GM19351 (cell line): ENCODE results near the gene CHD6.

Source experiments
- ATAC-seq: cut with Tn5 transposase; IDR thresholded peaks from one replicate; pipeline ENCODE4 v1.9.1; 2021; ENCODE audit warnings: mild to moderate bottlenecking, moderate library complexity; ENCODE audit not compliant: unreplicated experiment

The CHD6 gene

DNA sequence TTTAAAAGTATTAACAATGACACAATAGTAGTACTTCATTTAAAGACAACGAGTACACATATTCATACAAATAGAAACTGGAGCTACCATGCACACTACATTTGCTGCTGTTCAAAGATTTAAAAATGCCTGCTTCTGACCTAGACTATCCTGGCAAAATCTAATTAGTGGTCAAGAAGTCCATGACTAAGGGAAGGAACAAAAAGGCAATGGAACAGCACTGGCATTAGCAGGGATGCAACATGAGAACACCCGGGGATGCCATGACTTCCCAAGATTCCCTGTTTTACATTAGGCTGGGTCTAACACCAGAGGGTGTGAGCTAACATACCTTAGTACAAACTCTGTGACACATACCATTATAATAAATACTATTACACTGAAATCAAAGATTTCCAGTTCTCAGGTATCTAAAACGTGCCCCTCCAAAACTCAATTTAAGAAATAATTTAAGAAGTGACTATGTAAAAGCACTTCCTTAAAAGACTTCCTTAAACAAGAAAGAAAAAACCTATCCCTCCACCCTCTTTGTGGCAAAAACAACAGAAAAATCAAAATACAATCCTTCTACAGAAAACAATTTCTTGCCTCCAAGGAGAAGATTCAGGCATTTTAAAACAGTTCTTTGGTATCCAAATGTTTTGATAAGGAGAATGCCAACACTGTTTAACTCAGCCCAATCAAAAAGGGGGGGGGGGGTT, 25.5 kb downstream of the CHD6 start:
- ATAC-seq, result no peak

GRCh38 chr20:41587956-41588355, 30.2 kb downstream of the CHD6 start:
- no peak for ATAC-seq

DNA sequence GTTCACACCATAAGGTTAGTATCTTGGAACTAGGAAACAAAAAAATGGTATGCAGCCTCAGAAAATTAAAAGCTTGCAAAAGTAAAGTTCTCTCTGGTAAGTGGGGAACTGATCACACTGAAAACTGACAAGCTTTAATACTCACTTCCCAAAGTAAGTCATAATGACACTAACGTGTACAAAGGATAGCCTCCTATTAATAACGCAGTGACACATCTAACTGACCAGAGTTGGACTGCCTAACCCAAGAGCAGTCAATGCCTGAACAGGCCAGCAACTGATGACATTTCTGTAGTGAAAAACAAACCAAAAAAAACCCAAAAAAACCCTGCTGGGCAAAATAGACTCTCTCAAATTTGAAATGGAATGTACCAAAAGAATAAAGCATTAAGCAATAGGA, 30.7 kb downstream of the CHD6 start:
- ATAC-seq, result no peak

GRCh38 chr20:41586772-41587171, 31.4 kb downstream of the CHD6 start:
- ATAC-seq, result no peak

- no peak for ATAC-seq
These were observed 37.8 kb downstream of the CHD6 start for GRCh38 chr20:41580350-41580749.

DNA sequence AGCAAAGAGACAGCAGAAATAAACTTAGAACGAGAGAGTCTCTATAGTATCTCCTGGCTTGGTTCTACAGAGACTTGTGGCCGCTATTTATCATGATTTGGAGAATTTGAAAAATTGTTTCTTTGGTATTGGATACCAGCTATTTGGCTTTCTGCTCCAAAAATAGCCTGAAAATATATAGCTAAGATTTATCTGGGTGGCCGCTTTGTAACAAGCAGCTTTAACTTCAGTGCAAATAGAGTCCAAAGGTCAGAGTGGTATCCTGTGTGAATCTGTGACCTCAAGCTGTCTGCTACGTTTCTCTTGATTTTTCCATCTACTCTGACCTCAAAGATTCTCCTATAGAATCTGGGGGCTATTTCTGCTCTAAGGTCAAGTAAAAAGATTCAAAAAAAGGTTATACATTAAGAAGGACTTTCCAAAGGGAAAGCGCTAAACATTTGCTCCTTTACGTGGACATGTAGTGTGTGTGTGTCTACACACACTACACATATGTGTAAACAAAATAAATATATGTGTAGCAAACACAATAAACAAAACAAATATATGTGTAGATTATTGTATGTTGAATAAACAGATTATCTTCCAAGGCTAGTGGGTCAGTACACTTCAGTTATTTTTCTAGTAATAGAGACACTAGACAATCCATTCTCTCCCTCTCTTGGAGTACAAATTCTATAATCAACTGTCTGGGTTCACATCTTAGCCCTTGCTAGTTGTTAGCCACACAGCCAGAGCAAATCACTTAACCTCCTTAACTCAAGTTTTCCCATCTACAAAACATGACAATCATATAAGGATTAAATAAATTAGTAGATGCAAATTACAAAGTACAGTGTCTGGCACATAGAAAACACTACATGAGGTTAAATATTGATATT, 40.8 kb downstream of the CHD6 start:
- ATAC-seq, result no peak

- no peak for ATAC-seq
These were observed 42.8 kb downstream of the CHD6 start for GRCh38 chr20:41575412-41575811.

DNA sequence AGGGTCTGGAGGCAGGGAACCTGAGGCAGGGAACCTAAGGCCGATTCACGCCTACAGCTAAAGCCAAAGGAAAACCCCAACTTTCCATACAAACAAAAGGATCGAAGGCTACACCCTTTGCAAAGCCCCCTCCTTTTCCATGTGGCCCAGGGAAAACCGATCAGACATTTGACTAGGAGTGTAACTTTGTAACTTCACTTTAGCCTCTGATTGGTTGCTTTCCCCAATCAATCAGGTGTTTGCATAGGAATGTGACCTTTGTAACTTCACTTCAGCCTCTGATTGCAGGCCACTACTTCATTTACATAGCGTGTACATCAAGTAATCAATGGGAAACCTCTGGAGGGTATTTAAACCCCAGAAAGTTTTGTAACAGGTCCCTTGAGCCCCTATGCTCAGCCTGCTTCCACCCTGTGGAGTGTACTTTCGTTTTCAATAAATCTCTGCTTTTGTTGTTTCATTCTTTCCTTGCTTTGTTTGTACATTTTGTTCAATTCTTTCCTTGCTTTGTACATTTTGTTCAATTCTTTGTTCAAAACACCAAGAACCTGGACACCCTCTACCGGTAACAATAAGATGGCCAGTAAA, 43.3 kb downstream of the CHD6 start:
- no peak for ATAC-seq

GRCh38 chr20:41573955-41574354, 44.2 kb downstream of the CHD6 start:
- ATAC-seq, result no peak

- ATAC-seq, result no peak
These were observed 46.1 kb downstream of the CHD6 start for GRCh38 chr20:41572010-41572572.

DNA sequence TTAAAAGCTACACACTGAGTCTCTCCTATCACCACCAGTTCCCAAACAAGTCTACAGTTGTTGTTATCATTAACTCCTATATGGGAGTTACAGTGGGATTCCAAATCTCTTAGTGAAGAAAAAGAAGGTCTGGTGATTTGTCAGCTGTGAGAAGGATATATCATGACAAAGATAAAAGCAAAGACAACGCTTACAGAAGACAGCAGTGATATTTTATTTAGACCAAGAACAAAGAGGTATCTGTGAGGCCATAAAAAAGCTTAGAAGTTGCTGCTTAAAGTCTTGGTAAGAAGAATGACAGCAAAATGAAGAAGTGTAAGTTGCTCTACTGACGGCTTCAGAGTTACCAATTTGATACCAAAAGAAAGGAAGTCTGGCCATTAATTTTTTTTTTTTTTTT, 47.2 kb downstream of the CHD6 start:
- ATAC-seq, result no peak

DNA sequence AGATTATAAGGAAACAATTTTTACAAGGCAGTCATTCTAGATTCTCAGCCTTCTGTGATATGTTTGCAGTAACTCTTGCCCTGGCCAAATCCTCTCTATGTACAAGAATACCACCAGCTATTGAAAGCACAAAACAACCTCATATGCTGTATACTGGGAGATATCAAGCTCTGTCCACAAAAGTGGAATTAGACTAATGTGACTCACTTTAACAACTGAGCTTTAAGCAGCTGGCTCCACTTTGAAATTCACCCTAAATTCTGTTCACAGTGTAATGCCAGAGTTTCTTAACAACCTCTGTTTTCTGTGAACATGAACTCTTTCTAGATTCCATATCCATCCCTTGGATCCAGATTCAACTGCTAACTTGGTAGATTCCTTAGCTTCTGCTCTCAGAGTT, 47.6 kb downstream of the CHD6 start:
- no peak for ATAC-seq

DNA sequence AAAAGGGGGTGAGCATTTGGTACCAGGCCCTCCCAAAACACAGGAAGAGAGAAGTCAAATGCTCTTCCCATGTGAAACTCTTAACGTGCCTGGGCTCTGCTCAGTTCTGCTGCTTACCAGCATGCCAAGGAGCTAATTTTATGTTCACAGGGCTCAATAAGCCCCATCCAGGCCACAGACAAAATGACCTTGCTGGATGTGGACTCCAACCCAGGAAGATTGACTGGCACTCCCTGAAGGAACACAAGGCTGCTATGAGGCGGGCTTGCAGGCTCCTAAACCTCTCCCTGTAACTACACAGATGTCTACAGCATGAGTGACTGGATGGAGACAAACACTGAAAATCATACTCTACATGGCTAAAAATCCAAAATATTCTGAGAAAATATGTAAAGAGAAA, 50.6 kb downstream of the CHD6 start:
- ATAC-seq, result no peak

DNA sequence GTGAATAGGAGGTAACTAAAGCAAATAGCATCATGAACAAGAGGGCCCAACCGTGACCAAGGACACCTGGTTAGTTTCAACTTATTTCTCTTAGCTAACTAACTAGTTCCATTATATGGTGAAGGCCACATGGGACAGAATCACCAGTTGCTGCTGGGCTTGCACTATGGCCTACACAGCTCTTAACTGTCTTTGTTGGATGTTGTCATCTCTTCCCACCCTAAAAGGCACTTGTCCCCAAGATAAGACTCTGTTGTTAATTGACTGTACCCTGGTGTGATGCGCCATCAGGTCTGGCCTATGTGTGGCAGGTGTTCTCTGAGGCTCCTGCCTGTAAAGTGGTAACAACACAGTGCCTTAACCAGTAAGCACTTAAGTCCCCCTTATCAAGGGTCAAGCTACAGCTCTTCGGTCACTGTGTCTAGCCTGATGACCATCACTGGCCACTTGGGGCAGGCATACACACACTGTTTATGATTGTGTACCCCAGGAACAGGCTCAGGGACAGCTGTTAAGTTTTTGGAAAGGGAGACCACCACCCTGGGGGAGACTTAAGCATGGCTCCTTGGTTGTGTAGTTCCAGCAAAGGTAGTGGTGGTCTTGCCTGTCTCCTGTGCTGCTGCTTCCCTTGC, 51.2 kb downstream of the CHD6 start:
- no peak for ATAC-seq

- ATAC-seq, result no peak
These were observed 55.1 kb downstream of the CHD6 start for GRCh38 chr20:41563087-41563486.

GRCh38 chr20:41560970-41561369, 57.2 kb downstream of the CHD6 start:
- peak; percentile 53 for ATAC-seq

DNA sequence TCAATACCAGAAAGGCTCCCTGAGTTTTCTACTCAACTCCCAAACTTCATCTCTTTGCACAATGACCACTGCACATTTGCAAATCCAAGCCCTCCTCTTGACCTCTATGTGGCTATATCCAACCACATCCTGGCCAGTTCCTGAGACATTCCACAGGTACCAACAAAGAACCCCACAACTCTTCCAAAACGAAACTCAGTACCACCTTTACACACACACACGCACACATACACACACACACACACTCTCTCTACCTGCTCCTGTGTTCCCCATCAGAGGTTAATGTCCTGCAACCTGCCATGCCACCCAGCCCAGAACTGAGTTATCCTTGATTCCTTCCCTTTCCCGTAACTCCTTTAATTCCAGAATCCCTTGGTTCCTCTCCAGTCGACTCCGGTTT, 58.5 kb downstream of the CHD6 start:
- no peak for ATAC-seq

DNA sequence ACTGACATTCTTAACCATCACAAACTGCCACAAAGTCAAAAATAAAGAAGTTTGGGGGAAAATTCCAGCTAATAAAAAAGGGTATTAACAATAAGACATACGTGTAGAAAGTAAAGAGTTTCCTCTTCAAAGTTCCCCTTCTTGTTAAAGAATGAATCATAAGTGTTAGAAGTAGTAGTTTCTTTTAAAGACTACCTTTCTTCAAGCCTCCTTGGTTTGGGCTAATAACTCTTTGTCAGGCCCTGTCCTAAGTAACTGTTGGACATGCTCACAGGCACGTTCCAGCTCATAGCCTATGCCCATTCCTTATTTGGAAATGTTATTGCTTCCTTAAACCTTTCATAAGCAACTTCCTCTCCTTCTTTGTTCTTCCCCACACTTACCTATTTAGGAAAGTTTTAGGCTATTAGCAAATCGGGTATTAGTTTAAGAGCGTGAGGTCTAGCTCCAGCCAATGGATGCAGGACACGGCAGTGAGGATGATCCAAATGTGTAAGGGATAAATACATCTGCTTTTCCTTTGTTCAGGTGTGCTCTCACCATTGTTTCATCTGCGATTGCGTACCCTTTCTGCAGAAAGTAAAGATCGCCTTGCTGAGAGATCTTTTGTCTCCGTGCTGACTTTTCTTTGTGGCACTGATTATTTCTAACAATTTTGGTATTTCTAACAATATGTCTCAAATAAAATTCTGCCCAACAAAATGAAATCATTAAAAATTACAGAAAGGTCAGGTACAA, 64.9 kb downstream of the CHD6 start:
- no peak for ATAC-seq

- no peak for ATAC-seq
These were observed 65.7 kb downstream of the CHD6 start for GRCh38 chr20:41552295-41553068.
